Activated CD8-positive, alpha-beta memory T cell treated with anti-CD3 and anti-CD28 coated beads for 1 hour (primary cell): Measurements from ENCODE around the gene ZNF442.
"Not testable (repeated sequence)": the region's sequence is repeated elsewhere in the genome, so short reads cannot be mapped to it uniquely, and the experiment has no call there.

Source experiments
- DNase-seq, 2 donors: peaks; one replicate each; pipeline ENCODE4 v3.0.0-alpha.2; 2020; ENCODE audit warnings: low read depth in 1 of 2; ENCODE audit errors: extremely low read depth in 1 of 2

The ZNF442 gene

DNA sequence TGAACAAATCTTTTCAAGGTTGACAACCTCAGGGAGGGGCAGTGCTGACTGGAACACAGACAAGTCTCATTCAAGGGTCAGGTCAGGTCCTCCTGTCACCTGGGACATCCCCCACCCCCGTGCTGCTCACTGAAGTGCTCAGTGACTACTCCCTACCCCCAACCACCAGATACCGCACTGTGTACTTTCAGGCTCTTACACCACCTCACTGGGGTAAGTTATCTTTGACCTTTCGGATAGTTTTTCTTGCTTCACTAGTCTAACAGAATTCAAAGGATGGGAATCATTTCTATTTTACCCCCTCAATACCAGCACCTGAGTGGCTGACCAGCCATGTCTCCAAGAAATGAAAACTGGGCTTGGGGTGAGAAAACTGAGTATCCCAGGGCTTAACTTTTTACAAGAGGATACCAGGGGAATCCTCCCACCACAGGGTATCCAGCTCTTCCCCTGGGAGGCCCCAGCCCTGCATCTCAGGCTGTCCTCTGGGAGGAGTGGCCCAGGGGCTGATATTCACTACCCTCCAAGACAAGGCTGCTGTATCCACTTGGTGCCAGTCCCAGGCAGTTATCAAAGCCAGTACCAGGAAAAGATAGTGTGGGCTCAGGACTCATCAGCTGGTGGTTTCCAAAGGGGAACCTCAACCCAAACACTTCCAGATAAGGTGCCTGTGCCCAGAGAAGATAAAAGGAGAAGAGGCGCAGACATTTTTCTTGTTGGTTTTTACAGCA is 34.1 kb downstream of the ZNF442 start:
- DNase-seq, result no peak

DNA sequence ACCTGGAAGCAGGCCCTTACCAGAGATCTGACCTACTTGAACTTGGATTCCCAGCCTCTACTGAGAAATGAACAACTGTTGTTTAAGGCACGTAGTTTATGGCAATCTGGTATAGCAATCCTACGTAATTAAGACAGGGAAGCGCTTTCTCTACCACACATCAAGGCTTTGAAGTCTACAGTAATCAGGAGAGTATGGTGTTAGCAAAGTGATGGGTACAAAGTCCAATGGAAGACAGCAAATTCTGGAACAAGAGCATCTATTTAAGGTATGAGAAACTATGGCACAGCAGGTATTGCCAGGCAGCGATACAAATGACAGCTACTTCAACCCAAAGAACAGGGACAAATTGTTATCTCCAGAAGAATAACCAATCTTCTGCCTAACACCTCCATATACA is 35.1 kb downstream of the ZNF442 start:
- no peak for DNase-seq

DNA sequence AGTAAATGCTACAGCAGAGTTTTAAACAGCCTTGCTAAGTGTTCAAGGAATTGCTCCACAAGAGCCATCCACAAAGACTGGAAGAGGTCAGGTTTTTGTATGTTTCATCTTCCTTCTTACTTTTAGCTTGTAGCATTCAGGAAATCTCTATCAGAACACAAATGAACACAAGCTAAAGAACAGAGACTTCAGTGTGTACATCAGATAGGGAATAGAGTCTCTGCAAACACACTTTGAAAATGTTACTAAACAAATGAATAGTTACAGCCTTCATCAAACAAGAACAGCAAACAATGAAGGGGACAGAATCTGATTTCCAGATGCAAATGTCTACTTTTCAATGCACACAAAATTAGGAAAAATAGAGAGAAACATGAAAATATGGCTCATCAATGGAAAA is 39.8 kb downstream of the ZNF442 start:
- no peak for DNase-seq

DNA sequence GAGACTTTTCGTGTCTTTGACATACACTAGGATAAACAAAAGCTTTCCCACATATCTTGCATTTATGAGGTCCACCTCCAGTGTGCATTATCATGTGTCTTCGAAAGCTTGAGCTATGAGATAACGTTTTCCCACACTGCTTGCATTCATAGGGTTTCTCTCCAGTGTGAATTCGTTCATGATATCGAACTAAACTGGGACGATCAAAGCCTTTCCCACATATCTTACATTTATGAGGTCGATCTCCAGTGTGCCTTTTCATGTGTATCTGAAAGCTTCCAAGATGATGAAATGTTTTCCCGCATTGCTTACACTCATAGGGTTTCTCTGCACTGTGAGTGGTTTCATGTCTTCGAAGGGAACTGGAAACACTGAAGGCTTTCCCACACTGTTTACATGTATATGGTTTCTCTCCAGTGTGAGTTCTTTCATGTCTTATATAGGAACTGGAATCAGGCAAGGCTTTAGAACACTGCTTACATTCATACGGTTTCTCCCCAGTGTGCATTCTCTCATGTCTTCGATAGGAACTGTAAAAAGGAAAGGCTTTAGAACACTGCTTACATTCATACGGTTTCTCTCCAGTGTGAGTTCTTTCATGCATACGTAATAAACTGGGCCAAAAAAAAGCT is 46.6 kb downstream of the ZNF442 start:
- DNase-seq, result no peak

DNA sequence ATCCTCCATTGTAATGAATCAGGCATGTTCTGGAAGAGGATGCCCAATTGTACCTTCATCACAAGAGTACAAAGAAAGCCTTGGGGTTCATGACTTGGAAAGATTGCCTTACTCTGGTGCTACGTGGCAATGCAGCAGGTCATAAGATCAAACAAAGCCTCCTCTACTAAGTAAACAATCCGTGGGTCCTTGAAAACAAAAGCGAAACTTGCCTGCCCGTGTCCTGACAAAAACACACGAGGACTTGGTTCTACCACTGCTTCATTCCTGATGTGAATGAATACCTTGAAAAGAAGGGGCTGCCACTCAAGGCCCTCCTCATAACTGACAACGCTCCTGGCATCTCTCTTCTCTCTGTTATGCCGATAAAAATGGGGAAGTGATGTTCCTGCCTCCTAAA is 50.9 kb downstream of the ZNF442 start:
- no peak for DNase-seq

DNA sequence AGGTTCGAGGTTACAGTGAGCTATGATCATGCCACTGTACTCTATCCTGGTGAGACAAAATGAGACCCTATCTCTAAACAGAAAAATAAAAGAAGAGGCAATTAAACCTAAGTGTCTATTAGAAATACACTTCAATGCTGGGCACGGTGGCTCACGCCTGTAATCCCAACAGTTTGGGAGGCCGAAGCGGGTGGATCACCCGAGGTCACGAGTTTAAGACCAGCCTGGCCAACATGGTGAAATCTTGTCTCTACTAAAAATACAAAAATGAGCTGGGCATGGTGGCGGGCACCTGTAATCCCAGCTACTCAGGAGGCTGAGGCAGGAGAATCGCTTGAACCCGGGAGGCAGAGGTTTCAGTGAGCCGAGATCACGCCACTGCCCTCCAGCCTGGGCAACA is 56.6 kb downstream of the ZNF442 start:
- DNase-seq, result not testable (repeated sequence)
